CD14-positive monocyte (primary cell): Measurements from ENCODE around the gene CPNE4. TPM values are rescaled to one million over a fixed set of nuclear protein-coding genes. Genes with fewer than 3 reads are reported as not detected.

Experiments used
- DNase-seq, 3 donors: peaks; one replicate each; pipeline ENCODE4 v3.0.0-alpha.2; 2011 to 2022
- H2AFZ ChIP-seq: 2 replicates; pipeline ENCODE4 v1.6.0; 2012; ENCODE audit warnings: mild to moderate bottlenecking, low read depth, low read length, inconsistent platforms; ENCODE audit not compliant: insufficient read depth, poor library complexity, severe bottlenecking
- H3K27ac ChIP-seq, 2 donors: 1 replicate in 1 of 2; 2 replicates in 1 of 2; pipeline ENCODE4 v1.5.1; 2012 to 2013; ENCODE audit warnings: low read length in 2 of 2, control low read depth in 1 of 2, inconsistent platforms in 1 of 2, low read depth in 1 of 2, mild to moderate bottlenecking in 1 of 2
- H3K27me3 ChIP-seq, 2 donors: one replicate each; pipeline versions ENCODE4 v1.6.0 to v1.6.1; 2011 to 2013; ENCODE audit warnings: low read length in 2 of 2; ENCODE audit not compliant: control insufficient read depth in 2 of 2, insufficient read depth in 2 of 2
- H3K36me3 ChIP-seq, 2 donors: replicated peaks in 1 of 2; 1 replicate in 1 of 2; 2 replicates in 1 of 2; pipeline versions ENCODE4 v1.5.1 to v1.6.1; 2012 to 2013; ENCODE audit warnings: low read length in 2 of 2, control low read depth in 1 of 2, inconsistent platforms in 1 of 2, mild to moderate bottlenecking in 1 of 2; ENCODE audit not compliant: insufficient read depth in 2 of 2, control insufficient read depth in 1 of 2
- H3K4me1 ChIP-seq, 2 donors: 1 replicate in 1 of 2; 2 replicates in 1 of 2; pipeline versions ENCODE4 v1.5.1 to v1.6.1; 2012 to 2013; ENCODE audit warnings: low read length in 2 of 2, control low read depth in 1 of 2, inconsistent platforms in 1 of 2, mild to moderate bottlenecking in 1 of 2, moderate library complexity in 1 of 2; ENCODE audit not compliant: insufficient read depth in 2 of 2, control insufficient read depth in 1 of 2
- H3K4me2 ChIP-seq: replicated peaks from 2 replicates; pipeline ENCODE3; 2012; ENCODE audit warnings: low read length, moderate library complexity, mild to moderate bottlenecking; ENCODE audit not compliant: poor library complexity, severe bottlenecking; ENCODE audit errors: extremely low read depth
- H3K4me3 ChIP-seq, 3 experiments: fragments of 200-600 bp in 1 of 3; sonication (generic) in 1 of 3; replicated peaks in 1 of 3; 1 replicate in 2 of 3; 2 replicates in 1 of 3; pipeline ENCODE4 v1.5.1; 2011 to 2013; ENCODE audit warnings: low read length in 3 of 3, mild to moderate bottlenecking in 3 of 3, control low read depth in 2 of 3, low read depth in 2 of 3, inconsistent platforms in 1 of 3, moderate library complexity in 1 of 3
- H3K79me2 ChIP-seq: 2 replicates; pipeline ENCODE4 v1.6.0; 2012; ENCODE audit warnings: mild to moderate bottlenecking, control low read depth, inconsistent platforms, low read length, moderate library complexity; ENCODE audit not compliant: insufficient read depth
- H3K9ac ChIP-seq: 2 replicates; pipeline ENCODE4 v1.6.0; 2017; ENCODE audit warnings: low read length, mild to moderate bottlenecking; ENCODE audit not compliant: insufficient read depth, poor library complexity, severe bottlenecking
- H3K9me3 ChIP-seq, 2 donors: replicated peaks in 1 of 2; 1 replicate in 1 of 2; 2 replicates in 1 of 2; pipeline versions ENCODE4 v1.5.1 to v1.6.1; 2012 to 2013; ENCODE audit warnings: low read length in 2 of 2, control low read depth in 1 of 2; ENCODE audit not compliant: control insufficient read depth in 1 of 2, insufficient read depth in 1 of 2
- H4K20me1 ChIP-seq: 2 replicates; pipeline ENCODE4 v1.6.0; 2012; ENCODE audit warnings: mild to moderate bottlenecking, low read length, control low read depth, moderate library complexity; ENCODE audit not compliant: insufficient read depth
- H3K27ac Mint-ChIP-seq, 7 donors: one replicate each; pipeline ENCODE4 v1.8.0; 2020; ENCODE audit warnings: mild to moderate bottlenecking in 7 of 7, mixed read lengths in 7 of 7, moderate library complexity in 6 of 7, inconsistent platforms in 2 of 7
- H3K27me3 Mint-ChIP-seq, 3 donors: one replicate each; pipeline ENCODE4 v1.8.0; 2021 to 2022; ENCODE audit warnings: low read depth in 3 of 3, mild to moderate bottlenecking in 3 of 3, mixed read lengths in 3 of 3, moderate library complexity in 3 of 3, inconsistent platforms in 1 of 3
- H3K36me3 Mint-ChIP-seq, 2 donors: one replicate each; pipeline ENCODE4 v1.8.0; 2020; ENCODE audit warnings: mixed read lengths in 2 of 2, inconsistent platforms in 1 of 2, mild to moderate bottlenecking in 1 of 2
- H3K4me1 Mint-ChIP-seq: one replicate; pipeline ENCODE4 v1.8.0; 2020; ENCODE audit warnings: mild to moderate bottlenecking, mixed read lengths
- H3K4me3 Mint-ChIP-seq, 2 donors: one replicate each; pipeline ENCODE4 v1.8.0; 2020; ENCODE audit warnings: mild to moderate bottlenecking in 2 of 2, mixed read lengths in 2 of 2, moderate library complexity in 1 of 2
- H3K9me3 Mint-ChIP-seq, 7 donors: one replicate each; pipeline ENCODE4 v1.8.0; 2020 to 2022; ENCODE audit warnings: mixed read lengths in 7 of 7, mild to moderate bottlenecking in 6 of 7, moderate library complexity in 6 of 7, inconsistent platforms in 2 of 7
- CTCF ChIP-seq: fragments of 200-600 bp; IDR thresholded peaks from one replicate; pipeline ENCODE4 v1.8.0; 2022; ENCODE audit warnings: antibody characterized with exemption, mild to moderate bottlenecking
- WGBS: methylation state at CpG from one replicate; pipeline ENCODE4 v1.1.5; 2013; ENCODE audit warnings: missing lambda C conversion rate; ENCODE audit not compliant: insufficient coverage; 5-methylcytosine and 5-hydroxymethylcytosine counted together
- intact Hi-C, 2 donors: fragments of 100-400 bp; cut with micrococcal nuclease; formaldehyde crosslinking; loops; one replicate each; pipeline versions ENCODE4 v1.15.0 to v1.15.1; 2023
- polyA plus RNA-seq, 3 donors: library from polyadenylated mRNA; depleted of rRNA in 1 of 3; unstranded in 2 of 3; stranded (reverse) in 1 of 3; fragments of 300-500 nt in 2 of 3; fragments of >200 nt in 1 of 3; fragmentation: Illumina TruSeq in 2 of 3; gene quantifications; 1 replicate in 2 of 3; 2 replicates in 1 of 3; pipeline ENCODE4 v1.2.3, GENCODE V29; 2012 to 2021

Gene CPNE4
- polyA plus RNA-seq, 3 donors = not detected

- intact Hi-C loops = no loop called here
- no peak for DNase-seq
- Mint-ChIP-seq H3K27ac (no peak overlapping the region), H3K4me3 (no peak overlapping the region), H3K4me1 (no peaks in the 10 kb centered on the region), H3K27me3 (peaks cover 0 to 6% (median 0%) of the 10 kb centered on the region in 3 donors), H3K9me3 (peaks cover 4 to 15% (median 11%) of the 10 kb centered on the region in 7 donors), H3K36me3 (no peaks in the 10 kb centered on the region)
- Histone ChIP-seq H4K20me1 (no peaks in the 10 kb centered on the region), H3K4me2 (no peak overlapping the region), H3K9ac (no peak overlapping the region), H3K9me3 (peaks cover 0 to 4% of the 10 kb centered on the region in 2 donors), H3K36me3 (no peaks in the 10 kb centered on the region), H3K4me3 (no peak overlapping the region), H3K27ac (no peak overlapping the region), H3K79me2 (no peaks in the 10 kb centered on the region), H3K4me1 (no peaks in the 10 kb centered on the region), H2AFZ (no peak overlapping the region), H3K27me3 (peaks cover 2% of the 10 kb centered on the region in 2 donors)
- no peak for TF ChIP-seq CTCF
- 97% methylated on average over 4 of the region's 7 CpGs for WGBS
These were observed 53.5 kb downstream of the CPNE4 start for GRCh38 chr3:131981323-131981722.

- no peak for DNase-seq
- no peak overlapping the region for H3K27ac Mint-ChIP-seq
- Histone ChIP-seq H3K27ac (no peak overlapping the region), H3K4me2 (no peak overlapping the region), H3K9me3 (peaks cover 0 to 2% of the 10 kb centered on the region in 2 donors), H3K36me3 (no peaks in the 10 kb centered on the region), H3K79me2 (no peaks in the 10 kb centered on the region), H3K9ac (no peak overlapping the region), H3K27me3 (no peaks in the 10 kb centered on the region), H2AFZ (no peak overlapping the region), H3K4me1 (no peaks in the 10 kb centered on the region), H3K4me3 (no peak overlapping the region), H4K20me1 (no peaks in the 10 kb centered on the region)
- intact Hi-C loops = no loop called here
- no CpG with 5 or more reads among the region's 2 CpGs for WGBS
- no peaks in the 10 kb centered on the region for H3K36me3 Mint-ChIP-seq
- peaks cover 0 to 7% (median 5%) of the 10 kb centered on the region in 3 donors for H3K27me3 Mint-ChIP-seq
- no peaks in the 10 kb centered on the region for H3K4me1 Mint-ChIP-seq
- peaks cover 3 to 13% (median 8%) of the 10 kb centered on the region in 7 donors for H3K9me3 Mint-ChIP-seq
- no peak for TF ChIP-seq CTCF
- no peak overlapping the region for H3K4me3 Mint-ChIP-seq
These were observed 58.4 kb downstream of the CPNE4 start for GRCh38 chr3:131976448-131976847.
